Nucleus accumbens (tissue), 56 donors: Measurements from ENCODE around the gene ITGB2.

ENCODE experiments used
- DNase-seq, 56 donors: peaks; one replicate each; lab custom pipeline; 2025; lab: John Stamatoyannopoulos, UW

ITGB2 gene

GRCh38 chr21:44956356-44957046 is 35.8 kb upstream of the ITGB2 start:
- DNase-seq = no peak

GRCh38 chr21:44955798-44956175 is 35.1 kb upstream of the ITGB2 start:
- no peak for DNase-seq

GRCh38 chr21:44955141-44955797 is 34.6 kb upstream of the ITGB2 start:
- peak in 28 of 56 donors; percentile 13 to 84 (median 43) for DNase-seq

- DNase-seq = no peak
Observed at GRCh38 chr21:44954281-44954771, 33.6 kb upstream of the ITGB2 start.

GRCh38 chr21:44953628-44954021 is 32.9 kb upstream of the ITGB2 start:
- DNase-seq = no peak

- DNase-seq = no peak
Observed at GRCh38 chr21:44952929-44953627, 32.4 kb upstream of the ITGB2 start.

- no peak for DNase-seq
Observed at GRCh38 chr21:44952116-44952928, 31.6 kb upstream of the ITGB2 start.

- no peak for DNase-seq
Observed at GRCh38 chr21:44951186-44951915, 30.7 kb upstream of the ITGB2 start.

- no peak for DNase-seq
Observed at GRCh38 chr21:44950351-44950750, 29.7 kb upstream of the ITGB2 start.

- peak in 41 of 56 donors; percentile 10 to 79 (median 33) for DNase-seq
Observed at GRCh38 chr21:44949779-44950198, 29.1 kb upstream of the ITGB2 start.

GRCh38 chr21:44949161-44949778 is 28.6 kb upstream of the ITGB2 start:
- DNase-seq = no peak

- no peak for DNase-seq
Observed at GRCh38 chr21:44948426-44949120, 27.9 kb upstream of the ITGB2 start.

GRCh38 chr21:44947930-44948331 is 27.2 kb upstream of the ITGB2 start:
- DNase-seq = no peak

GRCh38 chr21:44947111-44947929 is 26.6 kb upstream of the ITGB2 start:
- no peak for DNase-seq

- DNase-seq = no peak
Observed at GRCh38 chr21:44946254-44947041, 25.7 kb upstream of the ITGB2 start.

GRCh38 chr21:44944596-44944995 is 23.9 kb upstream of the ITGB2 start:
- DNase-seq = no peak
